A549 (cell line): Measurements from ENCODE around the gene ZBTB20. TPM values are rescaled to one million over a fixed set of nuclear protein-coding genes. Genes with fewer than 3 reads are reported as not detected.
A peak's percentile ranks its signal among the peaks of the same experiment; 100 is the strongest.

Source experiments
- ATAC-seq, 2 experiments: fragments of 200-7000 bp in 1 of 2; fragments of >200 bp in 1 of 2; cut with Nextera tagmentation in 1 of 2; cut with Tn5 transposase in 1 of 2; 3 replicates each; pipeline versions ENCODE4 v1.8.0 to v1.9.1; 2018 to 2020; ENCODE audit warnings: mild to moderate bottlenecking in 1 of 2, moderate library complexity in 1 of 2
- CTCF ChIA-PET: fragments of 300-600 bp; sonication (Branson Sonifier 250); formaldehyde crosslinking; extraction: SDS; loops from one replicate; lab custom pipeline; 2021; ENCODE audit warnings: antibody characterized with exemption, inconsistent platforms; lab: Yijun Ruan, JAX
- POLR2A ChIA-PET: fragments of 350-600 bp; formaldehyde crosslinking; extraction: SDS; loops from one replicate; lab custom pipeline; 2021; ENCODE audit warnings: antibody characterized with exemption, inconsistent platforms; lab: Yijun Ruan, JAX
- DNase-seq, 2 experiments: peaks; one replicate each; pipeline versions ENCODE4 v3.0.0 to v3.0.0-alpha.2; 2011 to 2016; ENCODE audit warnings: low read depth in 1 of 2, low spot score in 1 of 2
- FAIRE-seq: peaks from 2 replicates; lab custom pipeline; 2011; peaks lifted over from hg19 to GRCh38; lab: Jason Lieb, UNC
- H3K27ac ChIP-seq, 2 experiments: fragments of >200 bp; sonication (Bioruptor Twin); formaldehyde crosslinking; 3 replicates each; pipeline ENCODE4 v1.5.1; 2016 to 2017
- H3K4me1 ChIP-seq: fragments of >200 bp; sonication (Bioruptor Twin); formaldehyde crosslinking; 3 replicates; pipeline ENCODE4 v1.6.1; 2016
- H3K4me2 ChIP-seq: fragments of >200 bp; sonication (Bioruptor Twin); formaldehyde crosslinking; 3 replicates; pipeline ENCODE4 v1.6.1; 2016
- H3K4me3 ChIP-seq: fragments of >200 bp; sonication (Bioruptor Twin); formaldehyde crosslinking; 3 replicates; pipeline ENCODE4 v1.5.1; 2016
- H3K9me3 ChIP-seq: fragments of >200 bp; sonication (Bioruptor Twin); formaldehyde crosslinking; 3 replicates; pipeline ENCODE4 v1.6.1; 2016
- ATOH8 ChIP-seq: fragments of 250-450 bp; sonication (Bioruptor Pico); IDR thresholded peaks from 2 replicates; pipeline ENCODE4 v1.5.0; 2020; ENCODE audit warnings: low read depth, mild to moderate bottlenecking, moderate library complexity
- CBX2 ChIP-seq: fragments of 200-600 bp; sonication (generic); IDR thresholded peaks from 2 replicates; pipeline ENCODE4 v1.6.1; 2016; ENCODE audit warnings: low read depth, mild to moderate bottlenecking, borderline replicate concordance
- CBX8 ChIP-seq: fragments of 200-600 bp; sonication (generic); IDR thresholded peaks from 2 replicates; pipeline ENCODE4 v1.6.1; 2016
- CEBPB ChIP-seq, 2 experiments: fragments of >200 bp in 1 of 2; sonication (Bioruptor Twin) in 1 of 2; formaldehyde crosslinking in 1 of 2; IDR thresholded peaks; 2 replicates each; pipeline ENCODE4 v1.6.1; 2012 to 2016
- E2F6 ChIP-seq: IDR thresholded peaks from 2 replicates; pipeline ENCODE4 v1.6.1; 2012; ENCODE audit warnings: low read depth, borderline replicate concordance
- EHF ChIP-seq: fragments of 250-450 bp; sonication (Bioruptor Pico); IDR thresholded peaks from 2 replicates; pipeline ENCODE4 v1.5.0; 2020; ENCODE audit warnings: mild to moderate bottlenecking
- EP300 ChIP-seq, 2 experiments: fragments of >200 bp; sonication (Bioruptor Twin); formaldehyde crosslinking; IDR thresholded peaks; 2 replicates in 1 of 2; 3 replicates in 1 of 2; pipeline ENCODE4 v1.6.1; 2016 to 2017
- FOXS1 ChIP-seq: fragments of 250-450 bp; sonication (Bioruptor Pico); IDR thresholded peaks from 2 replicates; pipeline ENCODE4 v1.5.0; 2020; ENCODE audit warnings: mild to moderate bottlenecking, moderate library complexity
- GATA3 ChIP-seq: IDR thresholded peaks from 2 replicates; pipeline ENCODE4 v1.6.1; 2012; ENCODE audit warnings: borderline replicate concordance
- HEYL ChIP-seq: fragments of 250-450 bp; sonication (Bioruptor Pico); IDR thresholded peaks from 2 replicates; pipeline ENCODE4 v1.8.0; 2021; ENCODE audit warnings: mild to moderate bottlenecking, moderate library complexity
- HOXB13 ChIP-seq: fragments of 250-450 bp; sonication (Bioruptor Pico); IDR thresholded peaks from 2 replicates; pipeline ENCODE4 v1.5.0; 2020; ENCODE audit warnings: low read depth, mild to moderate bottlenecking, moderate library complexity
- JUN ChIP-seq, 2 experiments: fragments of >200 bp; sonication (Bioruptor Twin); formaldehyde crosslinking; IDR thresholded peaks; 2 replicates in 1 of 2; 3 replicates in 1 of 2; pipeline ENCODE4 v1.6.1; 2016 to 2017
- JUNB ChIP-seq: fragments of >200 bp; sonication (Bioruptor Twin); formaldehyde crosslinking; IDR thresholded peaks from 2 replicates; pipeline ENCODE4 v1.6.1; 2016
- KDM1A ChIP-seq: fragments of 200-600 bp; sonication (generic); IDR thresholded peaks from 2 replicates; pipeline ENCODE4 v1.6.1; 2016; ENCODE audit warnings: low read depth, mild to moderate bottlenecking
- MAZ ChIP-seq: fragments of 150-350 bp; IDR thresholded peaks from 2 replicates; pipeline ENCODE4 v1.6.1; 2014; ENCODE audit warnings: antibody characterized with exemption, low read depth, low read length, borderline replicate concordance
- PHF8 ChIP-seq: fragments of 200-600 bp; sonication (generic); IDR thresholded peaks from 2 replicates; pipeline ENCODE4 v1.6.1; 2016; ENCODE audit warnings: low read depth, mild to moderate bottlenecking, antibody characterized with exemption, moderate library complexity, borderline replicate concordance
- POLR2A ChIP-seq: IDR thresholded peaks from 2 replicates; pipeline ENCODE4 v1.6.1; 2012; ENCODE audit warnings: mild to moderate bottlenecking, low read length
- POLR2AphosphoS2 ChIP-seq: conservative IDR thresholded peaks from 2 replicates; pipeline ENCODE4 v1.6.1; 2012; ENCODE audit warnings: low read length, improper control_type of control experiment, inconsistent platforms
- SREBF2 ChIP-seq: fragments of 450-650 bp; IDR thresholded peaks from 2 replicates; pipeline ENCODE4 v1.6.1; 2014; ENCODE audit warnings: mild to moderate bottlenecking, moderate library complexity
- TFCP2L1 ChIP-seq: fragments of 250-450 bp; sonication (Bioruptor Pico); IDR thresholded peaks from 2 replicates; pipeline ENCODE4 v1.5.0; 2021; ENCODE audit warnings: mild to moderate bottlenecking
- ZFP36 ChIP-seq: fragments of 450-650 bp; IDR thresholded peaks from 2 replicates; pipeline ENCODE4 v1.6.1; 2014; ENCODE audit warnings: borderline replicate concordance; ENCODE audit not compliant: partially characterized antibody
- ZNF302 ChIP-seq: fragments of 250-450 bp; sonication (Bioruptor Pico); IDR thresholded peaks from 2 replicates; pipeline ENCODE4 v1.9.0; 2021; ENCODE audit warnings: inconsistent platforms, mild to moderate bottlenecking, moderate library complexity
- WGBS: methylation state at CpG from one replicate; pipeline ENCODE4 v1.1.6; 2017; ENCODE audit errors: missing lambda C conversion rate; 5-methylcytosine and 5-hydroxymethylcytosine counted together
- polyA plus RNA-seq, 4 experiments: library from polyadenylated mRNA; depleted of rRNA in 3 of 4; stranded (reverse); fragments of >200 nt; fragmentation: RNase III in 1 of 4; extraction: RNeasy Plus Mini Kit Qiagen cat#74134 plus additional on column Dnase treatment in 1 of 4; gene quantifications; 2 replicates in 3 of 4; 3 replicates in 1 of 4; pipeline ENCODE4 v1.2.3, GENCODE V29; 2011 to 2017
- TF ChIP-seq, protein P1 (sequence below): IDR thresholded peaks from 2 replicates; pipeline ENCODE4 v1.6.1; 2012
- TF ChIP-seq, protein P2 (sequence below): fragments of 150-350 bp; IDR thresholded peaks from 2 replicates; pipeline ENCODE4 v1.6.1; 2014; ENCODE audit warnings: low read depth, mild to moderate bottlenecking, low read length
- TF ChIP-seq, protein P3 (sequence below): fragments of >200 bp; sonication (Bioruptor Twin); formaldehyde crosslinking; IDR thresholded peaks from 3 replicates; pipeline ENCODE4 v1.6.1; 2016

Gene ZBTB20
- polyA plus RNA-seq, 2 of the 4 experiments (the other 2 are of a cell fraction): 0.85 to 5.0 TPM

DNA sequence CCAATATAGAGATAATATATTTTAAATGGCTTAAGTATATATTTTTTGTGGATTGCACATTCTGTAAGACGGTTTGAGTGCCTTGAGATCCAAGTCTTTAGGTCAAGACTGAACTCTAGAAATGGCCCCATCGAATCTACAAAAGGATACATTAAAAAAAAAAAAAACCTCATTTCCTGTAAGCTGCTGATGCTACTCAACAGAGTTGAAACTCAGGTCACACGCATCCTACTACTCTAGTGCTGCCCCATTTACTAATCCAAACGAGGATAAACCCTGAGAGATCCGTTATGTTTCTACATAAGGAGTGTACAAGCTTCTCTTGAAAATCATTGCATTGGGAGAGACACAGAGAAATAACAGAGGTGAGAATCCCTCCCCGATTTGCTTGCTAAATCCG lies 666.0 kb downstream of the ZBTB20 start:
- no peak for FAIRE-seq
- WGBS: 90% methylated on average over 7 of the region's 7 CpGs
- Histone ChIP-seq H3K4me3 (no peak overlapping the region), H3K27ac (no peak overlapping the region), H3K4me2 (peak overlapping the region; percentile 9; the same call in 1 of the 3 replicates), H3K9me3 (no peaks in the 10 kb centered on the region), H3K4me1 (peaks cover 28% of the 10 kb centered on the region)
- POLR2A ChIA-PET: no interaction called here
- TF ChIP-seq CEBPB (IDR thresholded peaks at IDR 0.05) (no peak), PHF8 (no peak), SREBF2 (no peak), JUN (IDR thresholded peaks at IDR 0.05) (no peak), ATOH8 (CRISPR knock-in tag) (no peak), GATA3 (no peak), POLR2A (no peak), KDM1A (no peak), FOXS1 (CRISPR knock-in tag) (no peak), EHF (CRISPR knock-in tag) (no peak), POLR2AphosphoS2 (no peak), ZNF302 (CRISPR knock-in tag) (no peak), MAZ (no peak), CBX8 (no peak)
- TF ChIP-seq, protein P1, sequence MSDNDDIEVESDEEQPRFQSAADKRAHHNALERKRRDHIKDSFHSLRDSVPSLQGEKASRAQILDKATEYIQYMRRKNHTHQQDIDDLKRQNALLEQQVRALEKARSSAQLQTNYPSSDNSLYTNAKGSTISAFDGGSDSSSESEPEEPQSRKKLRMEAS: no peak
- TF ChIP-seq, protein P2, sequence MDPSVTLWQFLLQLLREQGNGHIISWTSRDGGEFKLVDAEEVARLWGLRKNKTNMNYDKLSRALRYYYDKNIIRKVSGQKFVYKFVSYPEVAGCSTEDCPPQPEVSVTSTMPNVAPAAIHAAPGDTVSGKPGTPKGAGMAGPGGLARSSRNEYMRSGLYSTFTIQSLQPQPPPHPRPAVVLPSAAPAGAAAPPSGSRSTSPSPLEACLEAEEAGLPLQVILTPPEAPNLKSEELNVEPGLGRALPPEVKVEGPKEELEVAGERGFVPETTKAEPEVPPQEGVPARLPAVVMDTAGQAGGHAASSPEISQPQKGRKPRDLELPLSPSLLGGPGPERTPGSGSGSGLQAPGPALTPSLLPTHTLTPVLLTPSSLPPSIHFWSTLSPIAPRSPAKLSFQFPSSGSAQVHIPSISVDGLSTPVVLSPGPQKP: no peak
- no peak for DNase-seq
- no peak for ATAC-seq
- CTCF ChIA-PET: interaction anchor here (0.6 kb wide), 1 partner anchor 63 kb away, joined by 4 read pairs; no protein-coding TSS in a partner anchor

GRCh38 chr3:114480442-114480841 lies 666.6 kb downstream of the ZBTB20 start:
- Histone ChIP-seq H3K4me2 (peak overlapping the region; percentile 9; the same call in 1 of the 3 replicates), H3K27ac (no peak overlapping the region; a peak in 1 of 6 replicates), H3K4me1 (peaks cover 28% of the 10 kb centered on the region)
- POLR2A ChIA-PET: no interaction called here
- FAIRE-seq (no peak), ATAC-seq (no peak), DNase-seq (no peak)
- WGBS: 63% methylated on average over 3 of the region's 3 CpGs
- TF ChIP-seq ZFP36 (no peak), TFCP2L1 (CRISPR knock-in tag) (no peak), JUNB (no peak), CEBPB (IDR thresholded peaks at IDR 0.05) (peak; percentile 23 to 24; a peak in 1 of 4 replicates)
- TF ChIP-seq, protein P3, sequence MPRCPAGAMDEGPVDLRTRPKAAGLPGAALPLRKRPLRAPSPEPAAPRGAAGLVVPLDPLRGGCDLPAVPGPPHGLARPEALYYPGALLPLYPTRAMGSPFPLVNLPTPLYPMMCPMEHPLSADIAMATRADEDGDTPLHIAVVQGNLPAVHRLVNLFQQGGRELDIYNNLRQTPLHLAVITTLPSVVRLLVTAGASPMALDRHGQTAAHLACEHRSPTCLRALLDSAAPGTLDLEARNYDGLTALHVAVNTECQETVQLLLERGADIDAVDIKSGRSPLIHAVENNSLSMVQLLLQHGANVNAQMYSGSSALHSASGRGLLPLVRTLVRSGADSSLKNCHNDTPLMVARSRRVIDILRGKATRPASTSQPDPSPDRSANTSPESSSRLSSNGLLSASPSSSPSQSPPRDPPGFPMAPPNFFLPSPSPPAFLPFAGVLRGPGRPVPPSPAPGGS: no peak
- TF ChIP-seq, all 56 proteins: peak for 1
- H3K4me3 ChIP-seq: no peak overlapping the region
- no peaks in the 10 kb centered on the region for H3K9me3 ChIP-seq
- CTCF ChIA-PET: no interaction called here

GRCh38 chr3:114478801-114479200 lies 668.3 kb downstream of the ZBTB20 start:
- Histone ChIP-seq H3K27ac (no peak overlapping the region), H3K4me3 (no peak overlapping the region), H3K9me3 (no peaks in the 10 kb centered on the region), H3K4me1 (peaks cover 28% of the 10 kb centered on the region), H3K4me2 (no peak overlapping the region)
- TF ChIP-seq CBX2 (no peak), ZNF302 (CRISPR knock-in tag) (no peak), HOXB13 (CRISPR knock-in tag) (no peak), ZFP36 (no peak), E2F6 (no peak), MAZ (no peak), HEYL (CRISPR knock-in tag) (no peak), EP300 (IDR thresholded peaks at IDR 0.05) (no peak), POLR2AphosphoS2 (no peak), FOXS1 (CRISPR knock-in tag) (no peak)
- TF ChIP-seq, protein P1: no peak
- TF ChIP-seq, protein P2: no peak
- ChIA-PET POLR2A (no interaction called here), CTCF (no interaction called here)
- ATAC-seq: no peak
- no peak for DNase-seq
- FAIRE-seq: no peak
